ENCODE results near the gene GRK3. TPM values are rescaled to one million over a fixed set of nuclear protein-coding genes. Genes with fewer than 3 reads are reported as not detected.

Gene GRK3
- total and polyA plus RNA-seq, 4 experiments from 2014 or later, result 0.11 to 3.2 (median 1.5) TPM

DNA sequence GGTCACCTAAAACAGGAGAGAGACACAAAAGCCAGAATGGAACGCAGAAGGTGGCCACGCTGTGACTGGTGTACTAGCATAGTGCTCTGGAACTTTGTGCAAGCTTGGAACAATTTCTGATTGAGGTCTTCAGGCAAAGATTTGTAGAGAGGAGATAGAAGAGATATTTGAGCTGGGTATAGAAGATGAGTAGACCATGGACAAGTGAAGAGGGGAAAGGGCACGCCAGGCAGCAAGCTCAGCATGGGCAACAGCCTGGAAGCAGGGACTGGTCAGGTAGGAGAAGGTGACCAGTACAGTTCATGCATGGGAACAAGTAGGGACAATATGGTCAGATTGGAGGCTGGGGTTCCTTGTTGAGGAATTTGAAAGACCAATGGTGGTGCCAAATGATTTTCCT is 201.9 kb downstream of the GRK3 start:
- H3K27me3 ChIP-seq (ENCODE audit: insufficient read depth, low read length), result no peaks in the 10 kb centered on the region
- H3K9me3 Mint-ChIP-seq, result peaks cover 0 to 18% (median 10%) of the 10 kb centered on the region in 8 donors
- CTCF ChIA-PET (ENCODE audit: partially characterized antibody), result interaction anchor here (1.2 kb wide), 1 partner anchor 305 kb away, joined by 5 read pairs; no protein-coding TSS in a partner anchor

DNA sequence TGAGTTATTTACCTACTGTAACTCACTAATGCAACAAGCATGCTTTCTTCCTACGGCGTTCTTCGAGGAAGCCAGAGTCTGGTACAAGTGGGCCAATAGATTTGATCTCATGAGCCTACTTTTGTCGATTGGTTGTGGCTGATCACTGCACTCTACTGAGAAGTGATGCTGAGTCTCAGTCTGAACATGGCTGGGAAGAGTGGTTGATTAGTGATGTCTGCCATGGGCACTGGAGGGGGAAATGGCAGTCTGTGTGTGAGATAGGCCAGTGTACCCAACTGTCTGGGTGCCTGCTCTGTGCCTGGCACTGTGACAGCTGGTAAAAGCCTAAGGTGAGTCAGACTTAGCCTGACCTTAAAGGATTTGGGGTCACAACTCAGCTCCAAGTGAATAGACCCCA is 205.9 kb downstream of the GRK3 start:
- CTCF ChIA-PET (ENCODE audit: partially characterized antibody), result interaction anchor here (1.3 kb wide), 1 partner anchor 11 kb away, joined by 3 read pairs; no protein-coding TSS in a partner anchor
- DNase-seq, result no peak
- intact Hi-C loops (cut with micrococcal nuclease), result loop anchor here (5.0 to 10.0 kb wide), 2 partner anchors 536 to 562 kb away; no protein-coding TSS in a partner anchor
- Mint-ChIP-seq H3K9me3 (peaks cover 0 to 18% (median 9%) of the 10 kb centered on the region in 8 donors), H3K27me3 (peaks cover 1 to 6% of the 10 kb centered on the region in 2 donors), H3K4me3 (no peak overlapping the region), H3K4me1 (peaks cover 5 to 8% (median 6%) of the 10 kb centered on the region in 4 donors), H3K36me3 (peaks cover 0 to 5% of the 10 kb centered on the region in 2 donors), H3K27ac (no peak overlapping the region)
- Histone ChIP-seq H3K36me3 (ENCODE audit: insufficient read depth, low read length) (no peaks in the 10 kb centered on the region), H3K27me3 (ENCODE audit: insufficient read depth, low read length) (no peaks in the 10 kb centered on the region), H3K27ac (ENCODE audit: low read depth, low read length) (no peak overlapping the region), H3K4me3 (ENCODE audit: low read length in 2 of 2) (no peak overlapping the region), H3K9me3 (ENCODE audit: control insufficient read depth in 1 of 2, low read length in 2 of 2) (peaks cover 0 to 7% of the 10 kb centered on the region in 2 donors), H3K4me1 (ENCODE audit: insufficient read depth, low read length) (peaks cover 5% of the 10 kb centered on the region)
- POLR2A ChIA-PET (ENCODE audit: partially characterized antibody), result no interaction called here

More for the DNA sequence above, 201.9 kb downstream of the GRK3 start:
- peaks cover 0 to 7% of the 10 kb centered on the region in 2 donors for H3K9me3 ChIP-seq (ENCODE audit: control insufficient read depth in 1 of 2, low read length in 2 of 2)
- H3K4me3 Mint-ChIP-seq, result no peak overlapping the region
- H3K36me3 ChIP-seq (ENCODE audit: insufficient read depth, low read length), result no peaks in the 10 kb centered on the region
- no peak overlapping the region for H3K27ac ChIP-seq (ENCODE audit: low read depth, low read length)
- peaks cover 0 to 5% of the 10 kb centered on the region in 2 donors for H3K36me3 Mint-ChIP-seq
- POLR2A ChIA-PET (ENCODE audit: partially characterized antibody), result no interaction called here
- no peak overlapping the region for H3K27ac Mint-ChIP-seq
- no peak for DNase-seq
- H3K4me1 ChIP-seq (ENCODE audit: insufficient read depth, low read length), result no peaks in the 10 kb centered on the region
- H3K4me3 ChIP-seq (ENCODE audit: low read length in 2 of 2), result no peak overlapping the region
- H3K27me3 Mint-ChIP-seq, result peaks cover 1 to 6% of the 10 kb centered on the region in 2 donors
- intact Hi-C loops (cut with micrococcal nuclease), result no loop called here
- peaks cover 0 to 1% (median 0%) of the 10 kb centered on the region in 4 donors for H3K4me1 Mint-ChIP-seq

DNA sequence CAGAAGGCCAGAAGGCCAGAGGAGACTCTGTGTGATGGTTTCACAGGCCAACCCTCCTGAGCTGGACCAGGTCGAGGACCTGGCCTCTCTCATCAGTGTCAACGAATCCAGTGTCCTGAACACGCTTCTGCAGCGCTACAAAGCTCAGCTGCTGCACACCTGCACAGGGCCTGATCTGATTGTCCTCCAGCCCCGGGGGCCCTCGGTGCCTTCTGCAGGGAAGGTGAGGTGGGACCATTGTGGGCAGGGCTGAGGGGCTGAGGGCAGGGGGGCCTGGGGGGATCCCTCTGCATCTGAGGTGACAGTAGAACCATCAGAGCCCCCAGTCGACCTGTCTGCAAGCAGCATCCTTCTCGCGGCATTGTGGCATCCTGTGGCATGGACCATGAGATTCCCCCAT is 207.8 kb downstream of the GRK3 start:
- intact Hi-C loops (cut with micrococcal nuclease), result loop anchor here (5.0 to 10.0 kb wide), 2 partner anchors 537 to 560 kb away; no protein-coding TSS in a partner anchor
- Histone ChIP-seq H3K27me3 (ENCODE audit: insufficient read depth, low read length) (no peaks in the 10 kb centered on the region), H3K9me3 (ENCODE audit: control insufficient read depth in 1 of 2, low read length in 2 of 2) (no peaks in the 10 kb centered on the region), H3K36me3 (ENCODE audit: insufficient read depth, low read length) (no peaks in the 10 kb centered on the region), H3K4me3 (ENCODE audit: low read length in 2 of 2) (no peak overlapping the region), H3K4me1 (ENCODE audit: insufficient read depth, low read length) (peaks cover 5% of the 10 kb centered on the region), H3K27ac (ENCODE audit: low read depth, low read length) (no peak overlapping the region)
- Mint-ChIP-seq H3K4me1 (peaks cover 5 to 8% (median 6%) of the 10 kb centered on the region in 4 donors), H3K27ac (peak overlapping the region in 1 of 7 donors; percentile 42), H3K36me3 (no peaks in the 10 kb centered on the region), H3K9me3 (peaks cover 0 to 3% (median 0%) of the 10 kb centered on the region in 8 donors), H3K27me3 (peaks cover 0 to 6% of the 10 kb centered on the region in 2 donors), H3K4me3 (no peak overlapping the region)
- ChIA-PET POLR2A (ENCODE audit: partially characterized antibody) (no interaction called here), CTCF (ENCODE audit: partially characterized antibody) (interaction anchor here (0.6 to 3.0 kb wide), 7 partner anchors 8 to 558 kb away, joined by 3 to 25 read pairs (median 3); no protein-coding TSS in a partner anchor)
- no peak for DNase-seq

DNA sequence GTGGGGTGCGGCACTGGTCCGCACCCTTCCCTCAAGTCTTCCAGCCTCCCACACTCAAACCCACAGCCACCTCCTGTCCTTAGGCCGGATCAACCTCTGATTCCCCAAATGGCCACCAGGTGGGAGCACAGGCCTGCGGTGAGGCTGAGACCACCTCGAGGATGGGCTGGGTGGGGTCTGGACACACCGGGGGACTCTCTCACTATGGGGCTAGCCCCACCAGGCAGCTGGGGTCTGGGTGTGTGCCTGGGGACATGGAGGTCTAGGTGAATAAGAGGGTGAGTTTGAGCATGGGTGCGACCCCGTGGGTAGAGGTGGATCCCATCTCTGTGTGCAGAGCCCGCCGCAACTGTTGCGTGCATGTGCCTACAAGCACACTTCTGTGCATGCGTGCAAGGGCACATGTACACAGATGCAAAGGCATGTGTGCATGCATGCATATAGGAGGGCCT is 210.1 kb downstream of the GRK3 start:
- Mint-ChIP-seq H3K9me3 (no peaks in the 10 kb centered on the region), H3K4me1 (peaks cover 5 to 8% (median 6%) of the 10 kb centered on the region in 4 donors), H3K27ac (no peak overlapping the region), H3K4me3 (no peak overlapping the region), H3K36me3 (no peaks in the 10 kb centered on the region), H3K27me3 (peaks cover 0 to 6% of the 10 kb centered on the region in 2 donors)
- CTCF ChIA-PET (ENCODE audit: partially characterized antibody), result no interaction called here
- Histone ChIP-seq H3K4me1 (ENCODE audit: insufficient read depth, low read length) (peaks cover 5% of the 10 kb centered on the region), H3K36me3 (ENCODE audit: insufficient read depth, low read length) (no peaks in the 10 kb centered on the region), H3K27ac (ENCODE audit: low read depth, low read length) (no peak overlapping the region), H3K4me3 (ENCODE audit: low read length in 2 of 2) (no peak overlapping the region), H3K9me3 (ENCODE audit: control insufficient read depth in 1 of 2, low read length in 2 of 2) (no peaks in the 10 kb centered on the region), H3K27me3 (ENCODE audit: insufficient read depth, low read length) (no peaks in the 10 kb centered on the region)
- DNase-seq, result no peak
- POLR2A ChIA-PET (ENCODE audit: partially characterized antibody), result no interaction called here
- intact Hi-C loops (cut with micrococcal nuclease), result loop anchor here (5.0 to 10.0 kb wide), 2 partner anchors 540 to 558 kb away; no protein-coding TSS in a partner anchor

DNA sequence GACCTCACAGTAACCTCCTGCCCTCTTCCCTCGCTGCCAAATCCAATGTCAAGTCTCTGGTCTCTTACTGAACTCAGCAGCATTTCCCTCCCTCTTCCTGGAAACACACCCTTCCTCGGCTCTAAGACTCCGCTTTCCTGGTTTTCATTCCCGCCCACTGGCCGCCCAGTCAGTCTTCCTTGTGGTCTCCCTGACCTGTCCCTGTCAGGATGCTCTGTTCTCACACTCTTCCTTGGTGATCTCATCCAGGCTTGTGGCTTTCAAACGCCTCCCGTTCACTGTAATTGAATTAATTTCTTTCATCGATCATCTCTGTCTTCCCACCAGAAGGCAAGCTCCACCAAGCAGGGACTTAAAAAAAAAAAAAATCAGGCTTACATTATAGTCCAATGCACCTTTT is 211.1 kb downstream of the GRK3 start:
- intact Hi-C loops (cut with micrococcal nuclease), result loop anchor here (10.0 kb wide), 1 partner anchor 541 kb away; no protein-coding TSS in a partner anchor
- no peak for DNase-seq
- Histone ChIP-seq H3K4me1 (ENCODE audit: insufficient read depth, low read length) (peaks cover 5% of the 10 kb centered on the region), H3K27me3 (ENCODE audit: insufficient read depth, low read length) (no peaks in the 10 kb centered on the region), H3K9me3 (ENCODE audit: control insufficient read depth in 1 of 2, low read length in 2 of 2) (no peaks in the 10 kb centered on the region), H3K4me3 (ENCODE audit: low read length in 2 of 2) (no peak overlapping the region), H3K36me3 (ENCODE audit: insufficient read depth, low read length) (no peaks in the 10 kb centered on the region), H3K27ac (ENCODE audit: low read depth, low read length) (no peak overlapping the region)
- Mint-ChIP-seq H3K27me3 (peaks cover 0 to 6% of the 10 kb centered on the region in 2 donors), H3K27ac (no peak overlapping the region), H3K36me3 (no peaks in the 10 kb centered on the region), H3K4me1 (peaks cover 5 to 8% (median 6%) of the 10 kb centered on the region in 4 donors), H3K9me3 (no peaks in the 10 kb centered on the region), H3K4me3 (no peak overlapping the region)
- POLR2A ChIA-PET (ENCODE audit: partially characterized antibody), result no interaction called here
- CTCF ChIA-PET (ENCODE audit: partially characterized antibody), result no interaction called here

DNA sequence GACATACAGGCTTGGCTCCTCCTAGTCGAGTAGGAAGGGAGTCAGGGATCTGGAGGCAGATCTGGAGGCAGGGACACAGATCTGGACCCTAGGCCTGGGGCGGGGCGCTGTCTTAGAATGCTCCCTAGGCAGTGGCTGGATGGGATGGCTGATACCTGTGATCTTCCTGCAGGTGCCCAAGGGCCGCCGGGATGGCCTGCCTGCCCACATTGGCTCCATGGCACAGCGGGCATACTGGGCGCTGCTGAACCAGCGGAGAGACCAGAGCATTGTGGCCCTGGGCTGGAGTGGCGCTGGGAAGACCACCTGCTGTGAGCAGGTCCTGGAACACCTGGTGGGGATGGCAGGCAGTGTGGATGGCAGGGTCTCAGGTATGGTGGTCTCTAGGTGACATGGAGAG is 212.9 kb downstream of the GRK3 start:
- H3K4me3 Mint-ChIP-seq, result no peak overlapping the region
- intact Hi-C loops (cut with micrococcal nuclease), result loop anchor here (10.0 kb wide), 1 partner anchor 543 kb away; no protein-coding TSS in a partner anchor
- POLR2A ChIA-PET (ENCODE audit: partially characterized antibody), result no interaction called here
- Histone ChIP-seq H3K4me1 (ENCODE audit: insufficient read depth, low read length) (peaks cover 5% of the 10 kb centered on the region), H3K36me3 (ENCODE audit: insufficient read depth, low read length) (no peaks in the 10 kb centered on the region), H3K9me3 (ENCODE audit: control insufficient read depth in 1 of 2, low read length in 2 of 2) (no peaks in the 10 kb centered on the region), H3K27ac (ENCODE audit: low read depth, low read length) (no peak overlapping the region), H3K4me3 (ENCODE audit: low read length in 2 of 2) (no peak overlapping the region), H3K27me3 (ENCODE audit: insufficient read depth, low read length) (no peaks in the 10 kb centered on the region)
- H3K9me3 Mint-ChIP-seq, result no peaks in the 10 kb centered on the region
- no peak for DNase-seq
- H3K27me3 Mint-ChIP-seq, result peaks cover 0 to 6% of the 10 kb centered on the region in 2 donors
- H3K27ac Mint-ChIP-seq, result no peak overlapping the region
- no peaks in the 10 kb centered on the region for H3K36me3 Mint-ChIP-seq
- CTCF ChIA-PET (ENCODE audit: partially characterized antibody), result no interaction called here
- H3K4me1 Mint-ChIP-seq, result peaks cover 5 to 6% (median 5%) of the 10 kb centered on the region in 4 donors

DNA sequence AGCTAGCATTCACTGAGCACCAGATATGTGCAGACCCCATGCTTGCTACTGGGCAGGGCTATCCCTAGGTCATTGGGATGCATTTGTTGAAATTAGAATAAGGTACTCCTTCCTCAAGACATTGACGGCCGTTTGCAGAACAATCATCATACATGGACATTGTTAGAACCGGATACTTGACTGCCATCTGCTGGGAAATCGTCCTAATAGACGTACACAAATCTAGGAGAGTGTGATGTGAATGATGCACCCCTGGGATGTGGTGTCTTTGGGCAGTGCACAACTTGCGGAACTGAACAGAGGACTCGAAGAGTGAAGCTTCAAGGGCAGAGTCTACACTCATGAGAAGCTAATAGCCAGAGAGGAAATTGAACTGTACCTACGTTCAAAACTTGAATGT is 213.4 kb downstream of the GRK3 start:
- ChIA-PET POLR2A (ENCODE audit: partially characterized antibody) (no interaction called here), CTCF (ENCODE audit: partially characterized antibody) (no interaction called here)
- peaks cover 0 to 5% of the 10 kb centered on the region in 2 donors for H3K27me3 Mint-ChIP-seq

More for the DNA sequence above, 213.4 kb downstream of the GRK3 start:
- DNase-seq, result no peak
- H3K9me3 ChIP-seq (ENCODE audit: control insufficient read depth in 1 of 2, low read length in 2 of 2), result no peaks in the 10 kb centered on the region
- intact Hi-C loops (cut with micrococcal nuclease), result loop anchor here (10.0 kb wide), 1 partner anchor 543 kb away; no protein-coding TSS in a partner anchor
- Mint-ChIP-seq H3K27ac (no peak overlapping the region), H3K9me3 (no peaks in the 10 kb centered on the region), H3K4me1 (peaks cover 2 to 3% (median 2%) of the 10 kb centered on the region in 4 donors), H3K36me3 (no peaks in the 10 kb centered on the region), H3K4me3 (no peak overlapping the region)
- H3K27ac ChIP-seq (ENCODE audit: low read depth, low read length), result no peak overlapping the region
- no peak overlapping the region for H3K4me3 ChIP-seq (ENCODE audit: low read length in 2 of 2)
- no peaks in the 10 kb centered on the region for H3K27me3 ChIP-seq (ENCODE audit: insufficient read depth, low read length)
- no peaks in the 10 kb centered on the region for H3K36me3 ChIP-seq (ENCODE audit: insufficient read depth, low read length)
- peaks cover 2% of the 10 kb centered on the region for H3K4me1 ChIP-seq (ENCODE audit: insufficient read depth, low read length)
